HG03280 (cell line): Measurements from ENCODE around the gene SLC66A2.
"Not testable (repeated sequence)": the region's sequence is repeated elsewhere in the genome, so short reads cannot be mapped to it uniquely, and the experiment has no call there.

ENCODE experiments used
- ATAC-seq: cut with Tn5 transposase; IDR thresholded peaks from one replicate; pipeline ENCODE4 v1.9.1; 2021; ENCODE audit warnings: mild to moderate bottlenecking, moderate library complexity; ENCODE audit not compliant: unreplicated experiment

Gene SLC66A2

DNA sequence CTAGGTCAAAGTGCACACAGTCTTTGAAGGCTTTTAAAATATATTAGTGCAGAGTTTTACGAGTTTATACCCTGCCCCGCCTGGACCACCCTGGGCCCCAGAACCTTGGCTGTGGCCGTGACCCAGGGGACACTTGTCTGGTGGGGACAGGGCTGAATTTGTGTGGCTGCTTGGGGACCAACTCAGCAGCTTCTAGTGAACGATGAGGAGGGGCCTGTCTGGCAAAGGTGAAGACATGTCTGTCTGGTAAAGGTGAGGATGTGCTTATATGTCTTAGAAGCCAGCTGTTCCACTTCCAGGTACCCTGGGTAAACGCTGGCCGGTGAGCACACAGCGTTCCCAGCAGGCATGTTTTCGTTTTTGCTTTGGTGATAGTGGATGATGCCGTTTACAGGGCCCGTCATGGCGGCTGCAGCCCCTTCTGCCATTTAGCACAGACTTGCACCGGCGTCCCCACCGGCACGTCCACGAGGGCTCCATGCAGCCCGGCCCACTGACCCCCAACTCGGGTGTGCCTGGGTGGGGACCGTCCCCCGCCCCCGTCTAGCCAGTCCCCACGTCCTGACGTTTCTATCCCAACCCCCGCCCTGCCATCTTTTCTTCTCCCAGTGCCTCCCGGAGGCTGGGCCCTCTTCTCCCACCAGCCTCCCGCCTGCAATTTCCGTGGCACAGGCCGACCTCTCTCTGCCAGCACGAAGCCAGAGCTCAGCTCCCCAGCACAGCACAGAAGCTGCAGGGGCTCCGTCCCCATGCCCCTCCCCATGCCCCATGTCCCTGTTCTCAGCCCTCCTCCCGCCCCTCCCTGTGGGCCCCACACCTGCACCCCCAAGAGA, 67.8 kb downstream of the SLC66A2 start:
- ATAC-seq = no peak

DNA sequence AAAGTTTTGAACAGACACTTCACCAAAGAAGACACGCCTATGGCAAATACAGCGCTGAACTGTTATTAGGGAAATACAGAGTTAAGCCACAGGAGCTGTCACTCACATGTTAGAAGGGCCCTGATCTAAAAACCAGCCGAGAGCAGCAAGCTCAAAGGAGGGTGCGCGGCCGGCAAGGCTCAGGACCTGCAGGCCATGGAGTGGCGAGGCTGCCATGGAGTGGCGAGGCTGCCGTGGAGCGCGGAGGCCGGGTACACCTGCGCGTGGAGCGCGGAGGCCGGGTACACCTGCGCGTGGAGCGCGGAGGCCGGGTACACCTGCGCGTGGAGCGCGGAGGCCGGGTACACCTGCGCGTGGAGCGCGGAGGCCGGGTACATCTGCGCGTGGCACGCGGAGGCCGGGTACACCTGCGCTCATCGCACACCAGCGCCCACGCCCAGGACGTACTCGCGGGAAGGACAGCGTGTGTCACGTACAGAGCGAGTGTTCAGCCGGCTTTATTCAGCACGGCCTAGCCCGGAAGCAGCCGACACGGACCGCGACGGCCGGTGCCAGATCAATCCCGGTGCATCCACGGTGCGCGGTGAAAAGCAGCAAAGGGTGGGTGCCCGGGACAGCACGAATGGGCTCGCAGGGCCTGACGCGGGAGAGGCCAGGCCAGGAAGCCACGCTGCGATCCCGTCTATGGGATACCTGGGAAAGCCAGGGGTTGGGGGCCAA, 68.8 kb downstream of the SLC66A2 start:
- no peak for ATAC-seq

DNA sequence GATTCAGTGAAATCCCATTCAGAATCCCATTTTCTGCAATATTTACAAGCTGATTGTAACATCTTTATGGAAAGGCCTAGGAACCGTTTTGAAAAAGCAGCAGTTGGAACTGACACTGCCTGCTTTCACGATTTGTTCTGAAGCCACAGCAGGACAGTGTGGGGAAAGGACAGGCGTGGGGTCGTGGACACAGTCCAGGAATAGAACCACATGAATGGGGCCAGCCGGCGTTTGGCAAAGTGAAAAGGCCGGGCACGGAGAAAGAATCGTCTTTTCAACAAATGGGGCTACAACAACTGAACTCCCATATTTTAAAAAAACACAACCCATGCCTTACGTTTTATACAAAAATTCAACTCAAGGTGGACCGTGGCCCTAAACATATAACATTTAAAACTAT, 69.8 kb downstream of the SLC66A2 start:
- ATAC-seq = no peak

DNA sequence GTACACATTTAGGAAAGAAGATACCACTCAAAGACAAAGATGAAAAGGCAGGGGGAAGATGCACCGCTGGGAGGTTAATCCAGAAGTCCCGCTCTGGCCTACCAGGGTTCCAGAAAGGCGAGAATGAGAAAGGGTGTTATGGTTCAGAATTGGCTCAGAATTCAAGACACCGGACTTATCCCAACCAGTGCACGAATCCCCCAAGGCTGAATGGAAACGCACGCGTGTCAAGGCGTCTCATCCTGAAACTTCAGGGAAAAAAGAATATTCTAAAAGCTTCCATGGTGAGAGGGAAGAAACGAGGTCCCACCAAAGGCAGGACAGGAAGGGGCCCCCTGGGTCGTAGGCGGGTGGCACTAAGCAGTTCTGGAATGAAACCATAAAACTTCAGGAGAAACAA, 71.9 kb downstream of the SLC66A2 start:
- ATAC-seq = no peak

- no peak for ATAC-seq
These were observed 72.6 kb downstream of the SLC66A2 start for GRCh38 chr18:79878741-79879378.

GRCh38 chr18:79878246-79878645, 73.2 kb downstream of the SLC66A2 start:
- not testable (repeated sequence) for ATAC-seq

- no peak for ATAC-seq
These were observed 74.0 kb downstream of the SLC66A2 start for GRCh38 chr18:79877163-79878091.

DNA sequence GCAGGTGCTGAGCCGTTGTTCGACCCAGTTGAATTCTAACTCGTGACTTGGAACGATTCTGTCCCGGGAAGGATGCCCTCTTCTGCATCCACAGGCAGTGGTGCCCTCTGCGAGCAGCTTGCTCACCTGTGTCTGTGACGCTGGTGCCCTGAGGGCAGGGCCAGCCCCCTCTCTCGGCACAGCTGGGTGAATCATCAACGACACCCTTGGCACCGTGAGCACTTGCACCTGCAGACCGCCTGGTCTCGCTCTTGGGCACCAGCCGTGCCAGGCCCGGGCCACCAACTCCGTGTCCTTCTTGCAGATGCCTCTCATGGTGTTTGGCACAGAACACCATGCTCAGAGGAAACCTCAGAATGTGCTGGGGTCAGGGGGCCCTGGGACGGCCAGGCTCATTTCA, 75.0 kb downstream of the SLC66A2 start:
- ATAC-seq = no peak

GRCh38 chr18:79875931-79876461, 75.5 kb downstream of the SLC66A2 start:
- no peak for ATAC-seq

DNA sequence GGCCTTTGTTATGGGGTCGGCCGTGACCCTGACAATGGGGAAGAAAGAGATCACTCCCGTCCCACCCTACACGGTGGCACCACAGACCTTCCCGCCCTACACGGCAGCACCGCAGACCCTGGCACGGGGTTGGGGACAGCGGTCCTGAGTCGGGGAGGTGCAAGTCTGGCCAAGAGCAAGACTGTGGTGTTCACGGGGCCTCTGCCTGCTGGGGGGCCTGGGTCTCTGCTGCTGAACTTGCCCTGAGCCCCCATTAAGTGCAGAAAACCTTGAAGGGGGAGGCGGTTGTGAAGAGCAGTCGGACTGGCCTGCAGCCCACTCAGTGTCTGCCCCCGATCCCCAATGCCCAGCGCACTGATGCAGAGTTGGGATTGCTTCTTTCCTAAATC, 75.9 kb downstream of the SLC66A2 start:
- no peak for ATAC-seq

DNA sequence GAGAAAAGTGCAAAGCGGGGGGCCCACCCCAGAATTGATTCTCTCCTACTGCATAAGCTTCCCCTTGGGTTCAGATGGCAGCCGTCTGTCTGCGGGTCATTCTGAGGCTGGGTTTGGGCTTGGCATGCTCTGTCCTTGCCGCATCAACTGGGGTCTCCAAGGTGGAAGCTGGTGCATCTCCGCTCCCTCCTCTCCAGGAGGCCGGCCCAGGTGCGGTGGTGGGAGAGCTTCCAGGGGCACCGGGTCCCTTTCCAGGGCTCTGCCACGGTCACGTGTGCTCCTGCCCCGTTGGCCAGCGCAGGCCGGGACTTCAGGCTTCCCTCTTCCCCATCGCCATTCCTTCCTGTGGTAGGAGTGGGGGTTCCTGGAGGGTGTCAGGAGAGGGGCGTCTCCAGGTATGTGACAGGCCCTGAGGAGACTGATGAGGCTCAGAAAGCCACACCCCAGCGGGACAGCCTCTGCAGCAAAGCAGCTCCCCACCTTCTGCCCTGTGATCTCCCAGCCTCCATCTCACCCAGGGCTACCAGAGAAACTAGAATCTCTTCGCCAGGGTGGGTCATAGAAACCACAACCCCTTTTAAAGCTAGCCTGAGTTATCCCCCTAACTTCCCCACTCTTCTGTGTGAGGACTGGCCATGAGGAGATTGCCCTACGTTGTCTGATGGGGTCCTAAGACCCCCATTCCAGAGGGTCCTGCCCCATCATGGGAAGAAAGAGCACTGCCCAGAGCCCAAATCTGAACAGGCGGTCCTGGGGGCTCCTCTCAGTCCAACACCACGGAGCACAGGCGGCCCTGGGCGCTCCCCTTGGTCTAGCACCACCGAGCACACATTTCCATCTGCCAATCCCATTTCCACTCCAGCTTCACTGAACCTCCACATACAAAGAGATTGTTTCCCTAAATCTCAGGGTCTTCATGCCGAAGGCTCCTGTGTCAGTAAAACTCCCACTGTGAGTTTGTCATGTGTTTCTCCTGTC, 76.6 kb downstream of the SLC66A2 start:
- ATAC-seq = no peak

DNA sequence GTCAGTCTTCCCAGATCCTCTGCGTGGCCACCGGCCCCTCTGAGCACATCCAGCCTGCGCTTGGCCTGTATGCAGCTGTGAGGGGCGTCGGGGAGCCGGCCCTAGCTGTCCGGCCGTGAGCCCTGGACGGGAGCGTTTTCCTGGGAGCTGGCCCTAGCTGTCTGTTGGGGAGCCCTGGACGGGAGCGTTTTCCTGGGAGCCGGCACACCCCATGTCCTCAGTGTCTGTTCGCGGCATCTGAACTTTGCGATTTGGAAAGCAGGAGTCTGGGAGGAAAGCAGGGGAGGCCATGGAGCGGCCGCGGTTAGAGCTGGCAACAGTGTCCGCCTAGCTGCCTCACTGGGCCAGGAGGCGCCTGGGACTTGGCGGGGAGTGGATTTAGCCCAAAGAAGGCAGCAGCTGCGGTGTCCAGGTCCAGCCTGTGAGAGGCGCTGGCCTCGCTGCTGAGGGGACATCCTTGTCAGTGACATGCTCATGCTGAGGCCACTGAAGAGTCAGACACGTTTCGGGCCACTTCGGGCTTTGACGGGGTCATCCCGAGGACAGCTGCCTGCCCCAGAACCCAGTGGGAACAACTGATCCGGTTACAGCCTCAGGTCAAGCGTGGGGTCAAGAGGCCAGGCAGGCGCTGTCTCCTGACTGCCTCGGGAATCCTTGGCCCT, 77.9 kb downstream of the SLC66A2 start:
- ATAC-seq = no peak

DNA sequence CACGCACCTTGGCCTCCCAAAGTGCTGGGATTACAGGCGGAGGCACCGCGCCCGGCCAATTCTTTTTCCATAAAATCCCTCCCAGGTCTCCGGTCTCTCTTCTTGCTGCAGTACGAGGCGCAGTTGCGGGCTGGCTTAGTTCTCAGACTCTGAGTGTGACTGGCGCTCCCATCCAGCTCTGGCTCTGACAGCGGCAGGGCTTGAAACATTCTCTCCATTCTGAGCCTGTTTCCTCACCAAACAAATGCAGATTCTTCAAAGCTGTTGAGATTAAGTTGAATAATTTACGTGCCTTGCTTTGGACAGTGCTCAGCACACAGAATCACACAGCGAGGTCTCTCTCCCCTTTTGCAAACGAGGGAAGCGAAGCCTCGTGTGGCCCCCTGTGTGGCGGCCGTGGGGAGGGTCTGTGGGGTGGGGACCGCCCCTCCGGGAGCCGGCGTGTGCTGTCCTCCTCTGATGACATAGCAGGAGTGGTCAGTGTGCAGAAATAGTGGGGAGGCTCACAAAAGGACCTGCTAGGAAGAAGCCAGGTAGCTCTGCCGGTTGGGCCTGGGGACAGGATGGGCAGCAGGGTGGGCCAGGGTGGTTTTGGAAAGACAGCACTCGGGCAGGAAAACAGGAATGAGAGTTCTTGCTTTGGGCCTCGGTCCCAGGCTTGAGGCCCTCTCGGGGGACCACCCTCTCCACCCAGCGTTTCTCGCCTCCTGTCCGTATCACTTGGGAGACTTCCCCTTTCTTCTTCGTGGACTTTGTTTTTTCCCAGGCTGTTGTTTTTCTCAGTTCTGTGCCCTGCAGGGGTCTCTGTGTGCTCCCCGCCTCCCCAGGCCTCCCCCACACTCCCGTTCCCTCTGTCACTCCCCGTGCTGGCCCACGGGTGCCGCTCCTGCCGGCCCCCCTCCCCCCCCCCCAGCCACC, 78.7 kb downstream of the SLC66A2 start:
- no peak for ATAC-seq

DNA sequence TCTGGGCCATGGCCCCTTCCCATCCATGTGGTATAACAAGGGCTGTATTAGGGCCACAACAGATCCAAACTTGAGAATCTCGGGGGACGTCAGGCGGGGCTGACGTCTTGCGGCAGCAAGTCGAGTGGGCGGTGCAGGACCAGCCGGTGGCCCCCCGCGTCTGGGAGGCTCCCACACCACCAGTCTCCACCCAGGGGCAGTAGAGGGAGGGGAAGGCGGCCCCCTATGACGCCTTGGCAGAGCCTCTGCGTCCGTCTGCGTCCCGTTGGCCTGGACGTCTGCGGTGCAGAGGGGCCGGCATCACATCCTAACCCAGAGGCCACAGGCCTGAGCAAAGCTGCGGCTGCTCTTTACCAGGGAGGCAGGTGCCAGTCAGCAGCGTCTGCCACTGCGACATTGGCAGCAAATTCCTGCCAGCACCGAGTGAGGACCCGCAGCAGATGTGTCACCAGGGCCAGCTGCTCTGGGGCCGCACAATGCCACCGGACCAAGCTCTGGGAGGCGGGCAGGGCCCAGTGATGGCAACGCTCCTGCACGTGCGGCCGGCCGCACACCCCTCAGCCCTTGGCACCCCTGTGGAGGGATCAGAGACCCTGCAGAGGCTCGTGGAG, 79.9 kb downstream of the SLC66A2 start:
- no peak for ATAC-seq

DNA sequence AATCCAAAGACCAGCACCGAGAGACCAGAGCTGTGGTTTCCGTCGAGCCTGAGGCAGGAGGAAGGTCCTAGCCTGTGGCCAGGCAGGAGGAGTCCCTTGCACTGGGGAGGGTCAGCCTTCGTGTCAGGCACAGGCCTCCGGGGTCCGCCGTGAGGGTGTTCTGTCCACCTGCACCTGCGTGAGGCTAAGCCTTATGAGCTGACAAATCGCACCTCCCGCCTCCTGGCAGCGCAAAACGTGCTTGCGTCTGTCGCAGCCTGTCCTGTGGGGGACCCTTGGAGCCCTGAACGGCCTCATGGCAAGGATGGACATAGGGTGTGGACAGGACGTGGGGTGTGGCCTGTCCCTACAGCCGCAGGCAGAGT, 80.4 kb downstream of the SLC66A2 start:
- no peak for ATAC-seq

GRCh38 chr18:79870301-79871025, 81.0 kb downstream of the SLC66A2 start:
- no peak for ATAC-seq
